Activated naive CD8-positive, alpha-beta T cell treated with anti-CD3 and anti-CD28 coated beads, Interleukin-2, amount 10 ng/mL, durations not matched to agents 7 days and 5 days (primary cell): ENCODE data around the gene SART1. TPM values are rescaled to one million over a fixed set of nuclear protein-coding genes. Genes with fewer than 3 reads are reported as not detected.

Experiments used
- ATAC-seq: fragments of 150-1000 bp; cut with Tn5 transposase; one replicate; pipeline ENCODE4 v1.10.0; 2021; ENCODE audit warnings: low read depth, moderate library complexity
- POLR2A ChIA-PET: fragments of 350-600 bp; sonication (Branson Sonifier 250); formaldehyde crosslinking; loops from one replicate; lab custom pipeline; 2021; ENCODE audit warnings: antibody characterized with exemption; lab: Charles Lee
- DNase-seq: peaks from one replicate; pipeline ENCODE4 v3.0.0; 2021
- H3K27ac Mint-ChIP-seq: one replicate; pipeline ENCODE4 v1.8.0; 2022; ENCODE audit warnings: mild to moderate bottlenecking, mixed read lengths
- H3K27me3 Mint-ChIP-seq: one replicate; pipeline ENCODE4 v1.8.0; 2022; ENCODE audit warnings: mild to moderate bottlenecking, moderate library complexity, mixed read lengths
- H3K36me3 Mint-ChIP-seq: one replicate; pipeline ENCODE4 v1.8.0; 2021; ENCODE audit warnings: mild to moderate bottlenecking, mixed read lengths
- H3K4me1 Mint-ChIP-seq: one replicate; pipeline ENCODE4 v1.8.0; 2021; ENCODE audit warnings: mixed read lengths
- H3K4me3 Mint-ChIP-seq: one replicate; pipeline ENCODE4 v1.8.0; 2022; ENCODE audit warnings: mild to moderate bottlenecking, moderate library complexity, mixed read lengths
- H3K9me3 Mint-ChIP-seq: one replicate; pipeline ENCODE4 v1.8.0; 2021; ENCODE audit warnings: mixed read lengths
- total RNA-seq, 2 experiments: library from RNA; stranded (reverse); gene quantifications; one replicate each; pipeline ENCODE4 v1.2.3, GENCODE V29; 2021

Gene SART1
- 10 to 100 TPM; 79.3 to 83.5 TPM for total RNA-seq

- POLR2A ChIA-PET = interaction anchor here (0.7 to 3.3 kb wide), 9 partner anchors 9 to 102 kb away, joined by 3 to 34 read pairs (median 5); partner anchors contain the start of genes BANF1, C11orf68, CCDC85B and FIBP
- DNase-seq (peak; percentile 91), ATAC-seq (peak; percentile 91)
- H3K36me3 Mint-ChIP-seq = peaks cover 12% of the 10 kb centered on the region
- H3K27me3 Mint-ChIP-seq = no peaks in the 10 kb centered on the region
- H3K9me3 Mint-ChIP-seq = no peaks in the 10 kb centered on the region
- peak within 1 kb of the TSS; percentile 97 for H3K27ac Mint-ChIP-seq
- peak within 1 kb of the TSS; percentile 94 for H3K4me3 Mint-ChIP-seq
- peaks cover 37% of the 10 kb centered on the region for H3K4me1 Mint-ChIP-seq
These were observed at the start of gene SART1 for GRCh38 chr11:65961267-65962140. TSS of gene SART1 (plus strand) at chr11:65961734. CDS start at chr11:65961781, 47 bp downstream.

DNA sequence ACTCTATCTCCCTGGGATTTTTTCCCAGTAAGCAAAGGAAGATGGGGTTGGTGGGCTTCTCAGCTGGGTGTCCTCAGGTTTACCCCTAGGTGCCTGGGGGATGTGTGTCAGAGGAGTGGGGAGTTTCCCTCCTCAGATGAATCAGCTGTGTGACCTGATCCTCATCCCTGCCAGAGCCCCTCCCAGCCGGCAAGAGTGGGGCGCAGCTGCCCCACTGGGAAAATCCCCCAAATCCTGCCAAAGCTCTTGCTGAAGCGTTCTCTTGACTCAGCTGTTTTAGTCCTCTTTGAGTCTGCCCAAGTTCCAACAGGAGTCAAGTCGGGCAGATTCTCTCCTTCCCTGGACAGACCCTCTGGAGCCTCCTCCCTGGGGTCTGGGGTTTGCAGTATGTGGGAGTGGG, 48.7 kb upstream of the SART1 start:
- Mint-ChIP-seq H3K36me3 (peaks cover 8% of the 10 kb centered on the region), H3K27ac (no peak overlapping the region), H3K4me1 (peaks cover 28% of the 10 kb centered on the region), H3K4me3 (no peak overlapping the region), H3K9me3 (no peaks in the 10 kb centered on the region), H3K27me3 (peaks cover 2% of the 10 kb centered on the region)
- no peak for DNase-seq
- ATAC-seq = no peak
- POLR2A ChIA-PET = interaction anchor here (2.4 kb wide), 1 partner anchor 22 kb away, joined by 10 read pairs; the partner anchor contains the start of gene CCDC85B

DNA sequence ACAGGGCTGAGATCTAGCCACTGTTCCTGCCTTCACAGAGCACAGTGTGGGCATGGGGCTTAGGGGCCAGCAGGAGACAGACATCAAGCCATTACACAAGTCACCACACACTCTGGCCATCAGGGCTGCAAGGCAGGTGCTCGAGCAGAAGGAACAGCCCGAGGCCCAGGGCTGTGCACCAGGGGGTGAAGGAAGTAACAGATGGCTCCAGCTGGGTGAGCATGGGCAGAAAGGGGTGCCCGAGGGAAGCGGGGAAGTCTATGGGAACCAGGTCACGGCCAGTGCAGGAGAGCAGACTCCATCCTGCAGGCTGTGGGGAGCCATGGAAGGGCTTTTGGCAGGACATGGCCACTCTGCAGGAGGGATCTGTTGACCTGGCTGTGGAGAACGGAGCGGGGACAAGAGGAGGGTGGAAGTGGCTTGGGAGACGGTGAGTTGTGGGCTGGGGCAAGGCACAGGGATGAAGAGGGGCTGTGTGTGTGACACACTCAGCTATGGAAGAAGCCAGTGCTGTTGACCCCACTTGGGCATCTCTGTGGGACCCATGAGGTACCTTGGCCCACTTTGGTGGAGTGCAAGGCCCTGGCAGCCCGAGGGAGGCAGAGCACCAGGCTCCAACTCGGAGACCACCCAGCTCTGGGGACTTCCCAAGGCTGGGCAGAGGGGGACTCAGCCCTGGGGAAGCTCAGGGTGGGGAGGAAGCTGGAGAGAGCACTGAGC, 46.3 kb upstream of the SART1 start:
- no peaks in the 10 kb centered on the region for H3K9me3 Mint-ChIP-seq
- DNase-seq (no peak), ATAC-seq (no peak)
- H3K4me3 Mint-ChIP-seq = no peak overlapping the region
- H3K27ac Mint-ChIP-seq = peak overlapping the region; percentile 33
- peaks cover 12% of the 10 kb centered on the region for H3K36me3 Mint-ChIP-seq
- H3K27me3 Mint-ChIP-seq = peaks cover 2% of the 10 kb centered on the region
- peaks cover 21% of the 10 kb centered on the region for H3K4me1 Mint-ChIP-seq
- POLR2A ChIA-PET = interaction anchor here (0.8 to 1.3 kb wide), 3 partner anchors 13 to 25 kb away, joined by 3 read pairs; partner anchors contain the start of gene CCDC85B

- POLR2A ChIA-PET = interaction anchor here (1.3 kb wide), 1 partner anchor 22 kb away, joined by 3 read pairs; no protein-coding TSS in a partner anchor
- Mint-ChIP-seq H3K27ac (no peak overlapping the region), H3K36me3 (peaks cover 12% of the 10 kb centered on the region), H3K4me3 (no peak overlapping the region), H3K27me3 (peaks cover 2% of the 10 kb centered on the region), H3K4me1 (peaks cover 21% of the 10 kb centered on the region), H3K9me3 (no peaks in the 10 kb centered on the region)
- ATAC-seq = no peak
- DNase-seq = no peak
These were observed 45.7 kb upstream of the SART1 start for GRCh38 chr11:65915821-65916251.

GRCh38 chr11:65916391-65916790, 45.1 kb upstream of the SART1 start:
- peak overlapping the region; percentile 44 for H3K27ac Mint-ChIP-seq
- POLR2A ChIA-PET = interaction anchor here (1.3 kb wide), 1 partner anchor 23 kb away, joined by 3 read pairs; no protein-coding TSS in a partner anchor

DNA sequence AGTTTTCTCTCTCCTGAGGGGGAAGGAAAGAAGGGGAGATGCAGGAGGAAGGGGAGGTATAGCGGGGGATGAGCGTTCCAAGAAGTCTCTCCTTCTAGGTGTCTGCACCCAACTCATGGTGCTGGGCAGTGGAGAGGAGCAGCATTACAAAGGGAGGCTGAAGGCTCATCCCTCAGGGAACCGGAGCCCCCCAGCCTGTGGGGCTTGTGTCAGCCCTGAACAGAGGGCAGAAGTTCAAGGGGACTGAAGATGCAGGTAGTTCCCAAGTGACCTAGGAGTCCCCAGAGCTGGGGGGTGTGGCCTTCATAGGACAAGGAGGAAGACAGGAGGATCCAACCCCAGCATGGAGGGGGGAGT, 44.5 kb upstream of the SART1 start:
- peak overlapping the region; percentile 70 for H3K4me3 Mint-ChIP-seq
- ATAC-seq (no peak), DNase-seq (no peak)
- peak overlapping the region; percentile 44 for H3K27ac Mint-ChIP-seq
- peaks cover 19% of the 10 kb centered on the region for H3K4me1 Mint-ChIP-seq
- no peaks in the 10 kb centered on the region for H3K27me3 Mint-ChIP-seq
- peaks cover 15% of the 10 kb centered on the region for H3K36me3 Mint-ChIP-seq
- no peaks in the 10 kb centered on the region for H3K9me3 Mint-ChIP-seq
- POLR2A ChIA-PET = interaction anchor here (1.0 to 2.5 kb wide), 4 partner anchors 9 to 27 kb away, joined by 6 to 35 read pairs (median 20); partner anchors contain the start of genes CCDC85B, FIBP and FOSL1

More at GRCh38 chr11:65916391-65916790, 45.1 kb upstream of the SART1 start:
- ATAC-seq (no peak), DNase-seq (no peak)
- peaks cover 21% of the 10 kb centered on the region for H3K4me1 Mint-ChIP-seq
- H3K9me3 Mint-ChIP-seq = no peaks in the 10 kb centered on the region
- peaks cover 12% of the 10 kb centered on the region for H3K36me3 Mint-ChIP-seq
- H3K4me3 Mint-ChIP-seq = peak overlapping the region; percentile 70
- peaks cover 2% of the 10 kb centered on the region for H3K27me3 Mint-ChIP-seq

DNA sequence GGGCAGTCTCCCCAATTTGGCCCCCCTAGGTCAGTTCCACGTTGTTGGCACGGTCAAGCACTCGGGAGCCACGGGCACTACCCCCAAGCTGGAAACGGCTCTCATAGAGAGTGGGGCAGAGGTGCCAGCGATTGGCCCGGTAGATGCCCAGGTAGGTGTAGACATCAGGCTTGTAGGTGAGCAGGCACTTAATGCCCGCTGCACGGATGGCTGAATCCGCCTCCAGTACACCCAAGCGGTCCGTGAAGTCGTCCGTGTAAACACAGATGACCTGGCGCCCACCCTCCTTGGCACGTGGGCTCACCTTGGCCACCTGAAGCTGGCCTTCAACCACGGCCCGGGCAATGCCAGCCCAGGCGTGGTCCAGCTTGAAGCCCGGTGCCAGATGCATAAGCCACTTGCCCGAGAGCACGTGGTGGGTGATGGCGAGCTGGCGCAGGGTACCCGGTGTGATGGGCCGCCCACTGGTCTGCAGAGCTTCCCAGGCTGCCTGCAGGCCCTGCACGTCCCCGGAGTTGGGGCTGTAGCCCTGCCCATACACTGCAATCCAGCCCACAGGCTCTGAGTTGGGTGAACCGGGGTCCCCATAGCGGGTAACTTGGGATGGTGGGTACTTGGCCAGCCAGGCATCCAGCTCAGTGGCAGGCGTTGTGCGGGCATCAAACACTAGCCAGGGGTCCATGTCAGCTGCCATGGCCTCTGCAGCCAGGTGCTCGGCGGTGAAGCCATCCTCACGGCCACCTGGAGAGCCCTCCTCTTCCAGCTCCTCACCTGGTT, 43.9 kb upstream of the SART1 start:
- ATAC-seq (no peak), DNase-seq (no peak)
- Mint-ChIP-seq H3K4me3 (peak overlapping the region; percentile 88), H3K36me3 (peaks cover 19% of the 10 kb centered on the region), H3K4me1 (peaks cover 22% of the 10 kb centered on the region), H3K27me3 (no peaks in the 10 kb centered on the region), H3K27ac (peak overlapping the region; percentile 83), H3K9me3 (no peaks in the 10 kb centered on the region)
- POLR2A ChIA-PET = interaction anchor here (0.6 to 2.5 kb wide), 12 partner anchors 9 to 163 kb away, joined by 3 to 35 read pairs (median 6); partner anchors contain the start of genes CCDC85B, CFL1, FIBP and FOSL1

DNA sequence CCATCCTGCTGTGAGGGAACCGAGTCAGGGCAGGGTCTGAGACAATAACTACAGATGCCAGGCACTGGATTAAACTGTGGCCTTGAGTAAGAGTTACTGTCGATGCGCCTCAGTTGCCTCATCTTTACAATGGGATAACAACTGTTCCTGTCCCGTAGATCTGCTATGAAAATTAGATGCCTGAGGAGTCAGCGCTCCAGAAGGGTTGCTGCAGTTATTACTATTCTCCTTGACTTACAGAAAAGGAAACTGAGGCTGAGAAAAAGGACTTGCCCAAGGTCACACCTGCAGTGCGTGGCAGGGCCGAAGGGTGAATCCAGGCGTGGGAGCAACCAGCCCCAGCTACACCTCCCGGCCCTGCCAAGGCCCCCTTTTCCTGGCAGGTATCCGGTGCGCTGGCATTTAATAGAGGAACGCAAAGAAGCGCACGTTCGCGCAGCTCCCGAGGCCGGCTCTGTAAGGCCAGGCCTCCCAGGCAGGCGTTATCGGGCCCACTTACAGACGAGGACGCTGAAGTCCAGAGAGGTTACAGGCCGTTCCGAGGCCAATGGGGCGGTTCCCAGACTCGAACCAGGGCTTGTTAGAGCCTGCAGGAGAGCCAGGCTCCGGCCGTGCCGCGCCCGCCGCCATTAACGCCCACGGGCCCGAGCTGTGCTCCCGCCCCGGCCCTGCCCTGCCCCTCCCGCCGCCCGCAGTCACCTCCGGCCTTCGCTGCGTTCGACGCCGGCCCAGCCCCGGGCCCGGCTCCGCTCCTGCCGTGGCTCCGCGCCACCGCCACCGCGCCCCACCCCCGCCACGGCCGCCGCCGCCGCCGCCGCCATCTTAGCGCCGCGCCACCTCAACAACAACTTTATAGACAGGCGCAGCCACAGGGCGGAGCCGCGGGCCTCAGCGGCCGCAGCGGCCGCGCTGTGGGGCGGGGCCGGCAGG, 43.1 kb upstream of the SART1 start, which contains the start of gene C11orf68:
C11orf68 (minus strand) TSS at position 852 of the 930 bp plus-strand sequence; CDS start at position 821, 31 bp downstream.
- ATAC-seq (peak; percentile 56), DNase-seq (no peak)
- H3K36me3 Mint-ChIP-seq = peaks cover 23% of the 10 kb centered on the region
- peak within 1 kb of the TSS; percentile 98 for H3K4me3 Mint-ChIP-seq
- H3K27me3 Mint-ChIP-seq = no peaks in the 10 kb centered on the region
- peaks cover 26% of the 10 kb centered on the region for H3K4me1 Mint-ChIP-seq
- H3K9me3 Mint-ChIP-seq = no peaks in the 10 kb centered on the region
- POLR2A ChIA-PET = interaction anchor here (0.6 to 2.5 kb wide), 13 partner anchors 10 to 162 kb away, joined by 3 to 35 read pairs (median 5); partner anchors contain the start of genes CCDC85B, CFL1, FIBP and FOSL1
- H3K27ac Mint-ChIP-seq = peak within 1 kb of the TSS; percentile 91

DNA sequence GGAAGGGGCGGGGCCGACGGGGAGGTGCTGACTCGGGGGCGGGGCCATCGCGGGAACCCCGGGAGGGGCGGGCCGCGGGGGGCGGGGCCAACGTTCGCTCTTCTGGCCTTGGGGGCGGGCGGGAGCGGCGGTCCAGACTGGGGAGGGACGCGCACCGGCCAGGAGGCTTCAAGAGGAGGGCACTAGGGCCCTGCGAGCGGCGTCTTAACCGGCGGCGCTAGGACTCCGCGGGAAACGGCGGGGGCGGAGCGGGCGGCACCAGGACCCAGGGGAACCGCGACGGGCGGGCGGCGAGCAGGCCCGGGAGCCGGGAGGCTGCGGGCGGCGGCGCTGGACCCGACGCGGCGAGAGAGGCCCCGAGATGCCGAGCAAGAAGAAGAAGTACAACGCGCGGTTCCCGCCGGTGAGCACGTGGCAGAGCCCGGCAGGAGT, 42.4 kb upstream of the SART1 start, which contains the start of gene DRAP1:
DRAP1 (plus strand) TSS at position 286 of the 432 bp plus-strand sequence; CDS start at position 362, 76 bp downstream.
- Mint-ChIP-seq H3K27ac (peak within 1 kb of the TSS; percentile 91), H3K4me3 (peak within 1 kb of the TSS; percentile 98), H3K9me3 (no peaks in the 10 kb centered on the region), H3K4me1 (peaks cover 27% of the 10 kb centered on the region), H3K36me3 (peaks cover 23% of the 10 kb centered on the region), H3K27me3 (no peaks in the 10 kb centered on the region)
- ATAC-seq = peak; percentile 92
- DNase-seq = peak; percentile 98
- POLR2A ChIA-PET = interaction anchor here (1.0 to 2.5 kb wide), 12 partner anchors 9 to 62 kb away, joined by 4 to 35 read pairs (median 10); partner anchors contain the start of genes CCDC85B, CFL1, FIBP and FOSL1

- POLR2A ChIA-PET = interaction anchor here (1.0 to 2.5 kb wide), 6 partner anchors 9 to 39 kb away, joined by 4 to 17 read pairs (median 7); partner anchors contain the start of genes CCDC85B, FIBP and FOSL1
- Mint-ChIP-seq H3K9me3 (no peaks in the 10 kb centered on the region), H3K27ac (peak overlapping the region; percentile 91), H3K4me1 (peaks cover 27% of the 10 kb centered on the region), H3K36me3 (peaks cover 24% of the 10 kb centered on the region), H3K27me3 (no peaks in the 10 kb centered on the region), H3K4me3 (peak overlapping the region; percentile 98)
- ATAC-seq (peak; percentile 53), DNase-seq (peak; percentile 75)
These were observed 41.8 kb upstream of the SART1 start for GRCh38 chr11:65919573-65920371.
